ENCODE data around the gene UGT2A3. TPM values are rescaled to one million over a fixed set of nuclear protein-coding genes. Genes with fewer than 3 reads are reported as not detected.
"Not testable (repeated sequence)": the region's sequence is repeated elsewhere in the genome, so short reads cannot be mapped to it uniquely, and the experiment has no call there.

The UGT2A3 gene
- total RNA-seq, 1 experiment from 2014 or later, result not detected

- no peaks in the 10 kb centered on the region for H3K36me3 ChIP-seq
- DNase-seq, result no peak
These were observed 22.4 kb downstream of the UGT2A3 start for GRCh38 chr4:68929076-68929737.

GRCh38 chr4:68927165-68927564, 24.4 kb downstream of the UGT2A3 start:
- Histone ChIP-seq H3K27me3 (no peaks in the 10 kb centered on the region), H3K4me3 (no peak overlapping the region), H3K36me3 (no peaks in the 10 kb centered on the region), H3K9me3 (no peaks in the 10 kb centered on the region)
- no peak for DNase-seq

More at GRCh38 chr4:68929076-68929737, 22.4 kb downstream of the UGT2A3 start:
- H3K9me3 ChIP-seq, result no peaks in the 10 kb centered on the region
- H3K27me3 ChIP-seq, result no peaks in the 10 kb centered on the region
- H3K4me3 ChIP-seq, result no peak overlapping the region

GRCh38 chr4:68922202-68922601, 29.4 kb downstream of the UGT2A3 start:
- H3K9me3 ChIP-seq, DNase-seq, H3K27me3 ChIP-seq, H3K36me3 ChIP-seq, H3K4me3 ChIP-seq: not testable (repeated sequence)

GRCh38 chr4:68921051-68921450, 30.6 kb downstream of the UGT2A3 start:
- no peak for DNase-seq
- Histone ChIP-seq H3K27me3 (no peaks in the 10 kb centered on the region), H3K9me3 (no peaks in the 10 kb centered on the region)

GRCh38 chr4:68917016-68917415, 34.6 kb downstream of the UGT2A3 start:
- Histone ChIP-seq H3K9me3 (no peaks in the 10 kb centered on the region), H3K27me3 (no peaks in the 10 kb centered on the region), H3K4me3 (no peak overlapping the region), H3K36me3 (no peaks in the 10 kb centered on the region)
- DNase-seq, result no peak

More at GRCh38 chr4:68921051-68921450, 30.6 kb downstream of the UGT2A3 start:
- Histone ChIP-seq H3K36me3 (no peaks in the 10 kb centered on the region), H3K4me3 (no peak overlapping the region)

GRCh38 chr4:68912807-68913206, 38.8 kb downstream of the UGT2A3 start:
- no peaks in the 10 kb centered on the region for H3K27me3 ChIP-seq
- H3K36me3 ChIP-seq, result no peaks in the 10 kb centered on the region
- no peak overlapping the region for H3K4me3 ChIP-seq
- no peaks in the 10 kb centered on the region for H3K9me3 ChIP-seq
- no peak for DNase-seq

- H3K4me3 ChIP-seq, result no peak overlapping the region
- DNase-seq, result no peak
- no peaks in the 10 kb centered on the region for H3K36me3 ChIP-seq
- H3K9me3 ChIP-seq, result no peaks in the 10 kb centered on the region
- no peaks in the 10 kb centered on the region for H3K27me3 ChIP-seq
These were observed 42.2 kb downstream of the UGT2A3 start for GRCh38 chr4:68909385-68909784.

GRCh38 chr4:68907788-68908700, 43.6 kb downstream of the UGT2A3 start:
- H3K4me3 ChIP-seq, result no peak overlapping the region
- no peaks in the 10 kb centered on the region for H3K9me3 ChIP-seq
- no peaks in the 10 kb centered on the region for H3K27me3 ChIP-seq
- no peaks in the 10 kb centered on the region for H3K36me3 ChIP-seq
- DNase-seq, result no peak

- H3K27me3 ChIP-seq, result no peaks in the 10 kb centered on the region
- H3K9me3 ChIP-seq, result no peaks in the 10 kb centered on the region
- DNase-seq, result no peak
- H3K4me3 ChIP-seq, result no peak overlapping the region
- H3K36me3 ChIP-seq, result no peaks in the 10 kb centered on the region
These were observed 44.4 kb downstream of the UGT2A3 start for GRCh38 chr4:68907245-68907644.

GRCh38 chr4:68906780-68907137, 44.8 kb downstream of the UGT2A3 start:
- no peak for DNase-seq
- H3K4me3 ChIP-seq, result no peak overlapping the region
- no peaks in the 10 kb centered on the region for H3K36me3 ChIP-seq
- H3K27me3 ChIP-seq, result no peaks in the 10 kb centered on the region
- no peaks in the 10 kb centered on the region for H3K9me3 ChIP-seq

- H3K9me3 ChIP-seq, result no peaks in the 10 kb centered on the region
- no peaks in the 10 kb centered on the region for H3K36me3 ChIP-seq
- H3K4me3 ChIP-seq, result no peak overlapping the region
- H3K27me3 ChIP-seq, result no peaks in the 10 kb centered on the region
- DNase-seq, result no peak
These were observed 45.4 kb downstream of the UGT2A3 start for GRCh38 chr4:68905939-68906779.

- Histone ChIP-seq H3K27me3 (no peaks in the 10 kb centered on the region), H3K36me3 (no peaks in the 10 kb centered on the region), H3K4me3 (no peak overlapping the region), H3K9me3 (no peaks in the 10 kb centered on the region)
- no peak for DNase-seq
These were observed 46.0 kb downstream of the UGT2A3 start for GRCh38 chr4:68905598-68905938.

- H3K27me3 ChIP-seq, result no peaks in the 10 kb centered on the region
- no peak for DNase-seq
- H3K9me3 ChIP-seq, result no peaks in the 10 kb centered on the region
- no peak overlapping the region for H3K4me3 ChIP-seq
- H3K36me3 ChIP-seq, result no peaks in the 10 kb centered on the region
These were observed 46.8 kb downstream of the UGT2A3 start for GRCh38 chr4:68904786-68905185.

GRCh38 chr4:68896749-68897148, 54.9 kb downstream of the UGT2A3 start:
- no peak for DNase-seq
- Histone ChIP-seq H3K27me3 (no peaks in the 10 kb centered on the region), H3K9me3 (no peaks in the 10 kb centered on the region), H3K36me3 (no peaks in the 10 kb centered on the region), H3K4me3 (no peak overlapping the region)

- H3K4me3 ChIP-seq, result no peak overlapping the region
- H3K9me3 ChIP-seq, result no peaks in the 10 kb centered on the region
- no peaks in the 10 kb centered on the region for H3K36me3 ChIP-seq
- DNase-seq, result no peak
- no peaks in the 10 kb centered on the region for H3K27me3 ChIP-seq
These were observed 55.9 kb downstream of the UGT2A3 start for GRCh38 chr4:68895561-68896198.

- no peak overlapping the region for H3K4me3 ChIP-seq
- H3K9me3 ChIP-seq, result no peaks in the 10 kb centered on the region
- no peak for DNase-seq
- H3K27me3 ChIP-seq, result no peaks in the 10 kb centered on the region
- no peaks in the 10 kb centered on the region for H3K36me3 ChIP-seq
These were observed 58.7 kb downstream of the UGT2A3 start for GRCh38 chr4:68892861-68893260.

GRCh38 chr4:68891678-68892077, 59.9 kb downstream of the UGT2A3 start:
- H3K27me3 ChIP-seq, result no peaks in the 10 kb centered on the region
- no peak overlapping the region for H3K4me3 ChIP-seq
- no peaks in the 10 kb centered on the region for H3K9me3 ChIP-seq
- DNase-seq, result no peak
- H3K36me3 ChIP-seq, result no peaks in the 10 kb centered on the region
